Uterus (tissue), 4 donors: ENCODE results near the gene COL4A2. TPM values are rescaled to one million over a fixed set of nuclear protein-coding genes. Genes with fewer than 3 reads are reported as not detected.

ENCODE experiments used
- DNase-seq, 2 donors: peaks; one replicate each; pipeline ENCODE4 v3.0.0-alpha.2; 2019 to 2020
- H3K27ac ChIP-seq, 2 donors: fragments of 200-600 bp; sonication (generic); 1 replicate in 1 of 2; 2 replicates in 1 of 2; pipeline ENCODE4 v1.5.1; 2016 to 2018
- H3K27me3 ChIP-seq, 2 donors: fragments of 200-600 bp; sonication (generic); one replicate each; pipeline ENCODE4 v1.5.1; 2018 to 2019; ENCODE audit warnings: control low read depth in 1 of 2
- H3K36me3 ChIP-seq, 2 donors: fragments of 200-600 bp; sonication (generic); one replicate each; pipeline ENCODE4 v1.5.1; 2019; ENCODE audit warnings: control low read depth in 1 of 2
- H3K4me1 ChIP-seq, 2 donors: fragments of 200-600 bp; sonication (generic); one replicate each; pipeline ENCODE4 v1.5.1; 2018 to 2019; ENCODE audit warnings: control low read depth in 1 of 2
- H3K4me3 ChIP-seq, 2 donors: fragments of 200-600 bp; sonication (generic); 1 replicate in 1 of 2; 2 replicates in 1 of 2; pipeline ENCODE4 v1.5.1; 2018 to 2019; ENCODE audit warnings: mild to moderate bottlenecking in 1 of 2
- H3K9me3 ChIP-seq, 2 donors: fragments of 200-600 bp; sonication (generic); one replicate each; pipeline ENCODE4 v1.5.1; 2019; ENCODE audit warnings: control low read depth in 1 of 2
- POLR2A ChIP-seq, 2 donors: fragments of 450-650 bp; IDR thresholded peaks; one replicate each; pipeline ENCODE4 v1.6.1; 2016; ENCODE audit warnings: antibody characterized with exemption in 2 of 2, mild to moderate bottlenecking in 1 of 2, moderate library complexity in 1 of 2
- intact Hi-C: fragments of 100-400 bp; cut with DNase I; formaldehyde crosslinking; loops from one replicate; pipeline ENCODE4 v1.15.1; 2023; ENCODE audit warnings: low total_unique reads
- total RNA-seq, 4 donors: library from RNA; depleted of rRNA in 3 of 4; stranded (reverse); fragments of >200 nt in 3 of 4; gene quantifications; one replicate each; pipeline versions ENCODE4 v1.1.0 to v1.2.4, GENCODE V29; 2014 to 2023
- TF ChIP-seq, protein P1 (sequence below), 4 experiments: fragments of 200-600 bp in 2 of 4; fragments of 450-650 bp in 2 of 4; sonication (generic) in 2 of 4; IDR thresholded peaks; one replicate each; pipeline ENCODE4 v1.5.1; 2016 to 2019; ENCODE audit warnings: antibody characterized with exemption in 4 of 4, mild to moderate bottlenecking in 2 of 4, moderate library complexity in 1 of 4
- donor health status: DM: yes; HTN: yes; CAD: no.

Gene COL4A2
- total RNA-seq, 4 donors from 2014 or later = 157 to 606 (median 284) TPM

DNA sequence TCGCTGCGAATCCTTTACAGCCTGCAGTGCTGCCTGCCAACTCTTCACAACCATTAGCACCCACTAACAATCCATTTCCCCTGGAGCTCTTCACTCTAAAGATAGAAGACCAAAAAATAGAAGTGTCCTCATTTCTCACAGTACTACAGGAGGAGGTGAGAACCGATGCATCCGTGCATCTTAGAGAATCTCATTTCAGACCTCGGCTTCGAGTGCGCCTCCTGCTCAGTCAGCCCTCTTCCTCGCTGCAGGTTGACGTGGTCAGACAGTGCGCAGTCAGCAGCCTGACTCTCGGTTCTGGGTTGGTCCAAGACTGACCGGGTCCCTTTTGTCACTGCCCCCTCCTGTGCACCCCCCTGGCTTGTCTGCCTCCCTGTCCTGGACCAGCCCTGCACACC lies 169.1 kb downstream of the COL4A2 start:
- no peak overlapping the region for H3K27ac ChIP-seq
- intact Hi-C loops = no loop called here

DNA sequence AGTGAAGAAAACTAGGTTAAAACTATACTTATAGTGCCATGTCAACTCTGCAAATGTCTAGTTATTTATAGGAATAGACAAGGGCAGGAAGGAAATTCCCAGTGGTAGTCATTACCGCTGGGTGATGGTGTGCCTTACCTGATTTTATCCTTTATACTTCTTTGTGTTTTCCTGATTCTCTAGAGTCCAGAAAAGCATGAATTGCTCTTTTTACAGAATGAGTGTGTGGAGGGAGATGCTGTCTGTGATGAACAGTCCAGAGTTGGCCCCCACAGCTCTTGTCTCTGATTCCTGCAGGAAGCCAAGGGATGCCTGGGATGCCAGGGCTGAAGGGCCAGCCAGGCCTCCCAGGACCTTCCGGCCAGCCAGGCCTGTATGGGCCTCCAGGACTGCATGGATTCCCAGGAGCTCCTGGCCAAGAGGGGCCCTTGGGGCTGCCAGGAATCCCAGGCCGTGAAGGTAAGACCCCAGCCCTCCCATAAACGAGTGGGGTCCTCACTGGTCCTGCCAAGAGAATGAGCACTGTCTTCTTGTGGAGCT lies 170.7 kb downstream of the COL4A2 start:
- H3K4me1 ChIP-seq = no peaks in the 10 kb centered on the region
- no peaks in the 10 kb centered on the region for H3K36me3 ChIP-seq
- intact Hi-C loops = no loop called here
- no peaks in the 10 kb centered on the region for H3K9me3 ChIP-seq
- no peak overlapping the region for H3K27ac ChIP-seq
- no peaks in the 10 kb centered on the region for H3K27me3 ChIP-seq
- no peak for DNase-seq
- no peak overlapping the region for H3K4me3 ChIP-seq
- TF ChIP-seq, protein P1, sequence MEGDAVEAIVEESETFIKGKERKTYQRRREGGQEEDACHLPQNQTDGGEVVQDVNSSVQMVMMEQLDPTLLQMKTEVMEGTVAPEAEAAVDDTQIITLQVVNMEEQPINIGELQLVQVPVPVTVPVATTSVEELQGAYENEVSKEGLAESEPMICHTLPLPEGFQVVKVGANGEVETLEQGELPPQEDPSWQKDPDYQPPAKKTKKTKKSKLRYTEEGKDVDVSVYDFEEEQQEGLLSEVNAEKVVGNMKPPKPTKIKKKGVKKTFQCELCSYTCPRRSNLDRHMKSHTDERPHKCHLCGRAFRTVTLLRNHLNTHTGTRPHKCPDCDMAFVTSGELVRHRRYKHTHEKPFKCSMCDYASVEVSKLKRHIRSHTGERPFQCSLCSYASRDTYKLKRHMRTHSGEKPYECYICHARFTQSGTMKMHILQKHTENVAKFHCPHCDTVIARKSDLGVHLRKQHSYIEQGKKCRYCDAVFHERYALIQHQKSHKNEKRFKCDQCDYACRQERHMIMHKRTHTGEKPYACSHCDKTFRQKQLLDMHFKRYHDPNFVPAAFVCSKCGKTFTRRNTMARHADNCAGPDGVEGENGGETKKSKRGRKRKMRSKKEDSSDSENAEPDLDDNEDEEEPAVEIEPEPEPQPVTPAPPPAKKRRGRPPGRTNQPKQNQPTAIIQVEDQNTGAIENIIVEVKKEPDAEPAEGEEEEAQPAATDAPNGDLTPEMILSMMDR (IDR thresholded peaks at IDR 0.05) = no peak
- TF ChIP-seq POLR2A (IDR thresholded peaks at IDR 0.05) = no peak

More for the DNA sequence above, 169.1 kb downstream of the COL4A2 start:
- Histone ChIP-seq H3K4me1 (no peaks in the 10 kb centered on the region), H3K4me3 (no peak overlapping the region), H3K36me3 (no peaks in the 10 kb centered on the region), H3K27me3 (no peaks in the 10 kb centered on the region), H3K9me3 (no peaks in the 10 kb centered on the region)
- no peak for DNase-seq
- TF ChIP-seq, protein P1 (IDR thresholded peaks at IDR 0.05) = no peak
- no peak for TF ChIP-seq POLR2A (IDR thresholded peaks at IDR 0.05)

GRCh38 chr13:110478405-110479214 lies 171.5 kb downstream of the COL4A2 start:
- Histone ChIP-seq H3K4me1 (no peaks in the 10 kb centered on the region), H3K9me3 (no peaks in the 10 kb centered on the region), H3K27ac (no peak overlapping the region), H3K27me3 (no peaks in the 10 kb centered on the region), H3K4me3 (no peak overlapping the region), H3K36me3 (no peaks in the 10 kb centered on the region)
- DNase-seq = no peak
- TF ChIP-seq POLR2A (IDR thresholded peaks at IDR 0.05) = no peak
- TF ChIP-seq, protein P1 (IDR thresholded peaks at IDR 0.05) = no peak
- intact Hi-C loops = no loop called here

DNA sequence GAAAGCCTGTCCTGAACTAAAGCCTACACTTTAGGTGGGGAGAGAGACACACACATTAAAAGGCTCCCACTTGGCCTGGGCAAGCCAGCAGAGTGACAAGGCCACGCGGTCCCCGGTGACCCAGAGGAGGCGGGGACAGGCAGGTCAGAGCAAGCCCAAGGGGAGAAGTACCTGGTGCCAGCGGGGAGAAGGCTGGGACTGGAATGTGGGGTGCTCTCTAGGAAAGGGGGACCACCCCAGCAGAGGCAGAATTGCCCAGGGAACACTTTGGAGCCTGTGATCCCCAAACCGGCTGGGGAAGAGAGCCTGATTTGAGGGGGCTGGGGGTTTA lies 172.1 kb downstream of the COL4A2 start:
- Histone ChIP-seq H3K9me3 (no peaks in the 10 kb centered on the region), H3K27ac (no peak overlapping the region), H3K4me3 (no peak overlapping the region), H3K36me3 (no peaks in the 10 kb centered on the region), H3K27me3 (no peaks in the 10 kb centered on the region), H3K4me1 (no peaks in the 10 kb centered on the region)
- no peak for TF ChIP-seq POLR2A (IDR thresholded peaks at IDR 0.05)
- TF ChIP-seq, protein P1 (IDR thresholded peaks at IDR 0.05) = no peak
- DNase-seq = no peak
- intact Hi-C loops = no loop called here

DNA sequence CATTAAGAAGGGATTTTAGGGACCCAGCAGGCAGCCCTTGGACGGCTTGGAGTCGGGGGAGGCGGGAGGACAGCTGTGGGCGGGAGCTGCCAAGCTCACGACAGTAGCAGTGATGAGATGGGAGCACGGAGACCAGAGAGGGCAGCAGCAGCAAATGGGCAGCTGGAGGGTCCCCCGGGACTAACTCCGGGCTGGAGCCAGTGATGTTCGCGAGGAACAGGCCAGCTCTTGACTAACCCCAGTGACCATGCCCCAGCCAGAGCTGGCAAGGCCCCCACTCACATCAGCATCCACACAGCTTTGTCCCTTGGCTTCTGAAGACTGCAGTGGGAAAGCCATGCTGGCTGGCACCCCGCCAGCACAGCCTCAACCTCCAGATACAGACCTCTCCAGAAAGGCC lies 172.6 kb downstream of the COL4A2 start:
- Histone ChIP-seq H3K9me3 (no peaks in the 10 kb centered on the region), H3K4me1 (no peaks in the 10 kb centered on the region), H3K27me3 (no peaks in the 10 kb centered on the region), H3K36me3 (no peaks in the 10 kb centered on the region), H3K4me3 (no peak overlapping the region), H3K27ac (no peak overlapping the region)
- DNase-seq = peak in 1 of 2 donors; percentile 52
- intact Hi-C loops = no loop called here
- TF ChIP-seq POLR2A (IDR thresholded peaks at IDR 0.05) = no peak
- TF ChIP-seq, protein P1 (IDR thresholded peaks at IDR 0.05) = no peak
